ENCODE results near the gene SEMA3F.

Gene SEMA3F

DNA sequence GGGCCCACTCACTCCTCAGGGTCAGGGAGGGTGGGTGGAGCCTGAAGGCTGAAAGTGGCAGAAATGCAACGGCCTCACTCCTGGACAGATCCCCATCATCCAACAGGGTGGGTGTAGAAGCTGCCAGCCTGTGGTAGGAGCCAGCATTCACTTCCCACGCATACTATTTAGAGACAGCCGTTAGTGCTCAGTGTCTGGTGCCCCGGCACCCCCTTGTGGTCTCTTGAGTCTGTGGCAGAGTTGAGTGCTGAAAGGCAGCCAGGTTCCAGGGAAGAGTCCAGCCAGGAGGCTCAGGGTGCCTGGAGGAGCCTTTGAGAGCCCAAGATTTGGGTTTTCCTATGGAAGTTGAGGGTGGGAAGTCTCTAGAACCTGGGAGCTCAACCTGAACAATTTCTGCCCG, 34.1 kb downstream of the SEMA3F start:
- Histone ChIP-seq H3K27ac (ENCODE audit: low read length) (no peak overlapping the region), H3K36me3 (ENCODE audit: control insufficient read depth in 1 of 2, insufficient read depth in 2 of 2, low read length in 2 of 2) (no peaks in the 10 kb centered on the region), H3K9me3 (ENCODE audit: control insufficient read depth in 1 of 2, low read length in 2 of 2) (no peaks in the 10 kb centered on the region), H3K27me3 (ENCODE audit: low read depth, low read length) (peaks cover 16% of the 10 kb centered on the region), H3K4me3 (ENCODE audit: low read depth in 1 of 2, low read length in 2 of 2) (no peak overlapping the region), H3K4me1 (ENCODE audit: control insufficient read depth in 1 of 2, insufficient read depth in 2 of 2, low read length in 2 of 2) (peaks cover 0 to 13% of the 10 kb centered on the region in 2 donors)

DNA sequence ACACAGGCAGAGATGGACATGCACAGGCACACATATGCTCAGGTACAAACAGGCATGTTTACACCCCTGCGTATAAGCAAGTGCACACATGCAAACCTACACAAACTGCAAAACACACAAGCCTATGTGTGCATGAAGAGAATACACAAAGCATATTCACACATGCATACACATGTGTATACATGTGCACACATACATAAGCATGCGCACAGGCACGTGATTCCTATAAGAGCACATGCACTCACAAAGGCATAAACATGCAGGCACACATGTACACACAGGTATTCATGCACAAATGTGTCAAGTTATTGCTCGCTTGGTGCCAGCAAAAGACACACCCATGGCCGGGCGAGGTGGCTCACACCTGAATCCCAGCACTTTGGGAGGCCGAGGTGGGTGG, 34.9 kb downstream of the SEMA3F start:
- Histone ChIP-seq H3K36me3 (ENCODE audit: control insufficient read depth in 1 of 2, insufficient read depth in 2 of 2, low read length in 2 of 2) (no peaks in the 10 kb centered on the region), H3K9me3 (ENCODE audit: control insufficient read depth in 1 of 2, low read length in 2 of 2) (no peaks in the 10 kb centered on the region), H3K27me3 (ENCODE audit: low read depth, low read length) (peaks cover 18% of the 10 kb centered on the region), H3K4me1 (ENCODE audit: control insufficient read depth in 1 of 2, insufficient read depth in 2 of 2, low read length in 2 of 2) (peaks cover 0 to 19% of the 10 kb centered on the region in 2 donors), H3K4me3 (ENCODE audit: low read depth in 1 of 2, low read length in 2 of 2) (no peak overlapping the region), H3K27ac (ENCODE audit: low read length) (no peak overlapping the region)

DNA sequence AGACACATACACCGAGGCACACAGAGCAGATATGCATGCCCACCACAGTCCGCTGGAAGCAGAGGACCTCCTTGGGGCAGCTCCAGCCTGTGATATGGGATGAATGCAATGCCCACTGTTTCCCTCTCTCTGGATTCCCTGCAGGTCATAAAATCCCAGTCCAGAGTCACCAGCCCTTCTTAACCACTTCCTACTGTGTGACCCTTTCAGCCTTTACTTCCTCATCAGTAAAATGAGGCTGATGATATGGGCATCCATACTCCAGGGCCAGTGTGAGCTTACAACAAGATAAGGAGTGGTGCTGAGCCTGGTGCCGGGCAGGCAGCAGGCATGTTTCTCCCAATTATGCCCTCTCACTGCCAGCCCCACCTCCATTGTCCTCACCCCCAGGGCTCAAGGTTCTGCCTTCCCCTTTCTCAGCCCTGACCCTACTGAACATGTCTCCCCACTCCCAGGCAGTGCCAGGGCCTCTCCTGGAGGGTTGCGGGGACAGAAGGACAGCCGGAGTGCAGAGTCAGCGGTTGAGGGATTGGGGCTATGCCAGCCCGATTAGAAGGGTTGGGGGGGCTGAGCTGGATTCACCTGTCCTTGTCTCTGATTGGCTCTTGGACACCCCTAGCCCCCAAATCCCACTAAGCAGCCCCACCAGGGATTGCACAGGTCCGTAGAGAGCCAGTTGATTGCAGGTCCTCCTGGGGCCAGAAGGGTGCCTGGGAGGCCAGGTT, 36.0 kb downstream of the SEMA3F start, which contains the start of gene GNAT1:
Gene GNAT1 (plus strand): TSS at position 675 of the 725 bp plus-strand sequence. CDS start 116 bp downstream, outside the sequence.
- peaks cover 0 to 19% of the 10 kb centered on the region in 2 donors for H3K4me1 ChIP-seq (ENCODE audit: control insufficient read depth in 1 of 2, insufficient read depth in 2 of 2, low read length in 2 of 2)
- peaks cover 18% of the 10 kb centered on the region for H3K27me3 ChIP-seq (ENCODE audit: low read depth, low read length)

DNA sequence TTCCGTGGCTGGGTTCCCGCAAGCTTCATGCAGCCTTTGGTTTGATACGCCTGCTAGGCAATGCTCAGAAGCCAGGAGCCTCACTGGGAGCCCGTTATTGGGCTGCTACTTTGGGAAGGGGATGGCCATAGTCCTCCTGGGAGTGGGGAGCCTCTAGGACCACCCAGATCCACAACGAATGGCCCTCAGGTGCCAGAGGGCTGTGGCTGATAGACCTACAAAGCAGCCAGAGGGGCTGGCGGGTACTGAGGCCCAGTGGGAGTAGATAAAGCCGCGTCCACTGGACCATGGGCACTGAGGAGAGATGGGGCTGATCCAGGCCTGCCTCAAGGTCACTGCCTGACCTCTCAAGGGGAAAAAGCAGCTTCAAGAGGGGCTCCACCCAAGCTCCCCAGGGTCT, 37.0 kb downstream of the SEMA3F start:
- no peak overlapping the region for H3K27ac ChIP-seq (ENCODE audit: low read length)
- no peak overlapping the region for H3K4me3 ChIP-seq (ENCODE audit: low read depth in 1 of 2, low read length in 2 of 2)
- peaks cover 18% of the 10 kb centered on the region for H3K27me3 ChIP-seq (ENCODE audit: low read depth, low read length)
- peaks cover 0 to 19% of the 10 kb centered on the region in 2 donors for H3K4me1 ChIP-seq (ENCODE audit: control insufficient read depth in 1 of 2, insufficient read depth in 2 of 2, low read length in 2 of 2)
- no peaks in the 10 kb centered on the region for H3K9me3 ChIP-seq (ENCODE audit: control insufficient read depth in 1 of 2, low read length in 2 of 2)
- no peaks in the 10 kb centered on the region for H3K36me3 ChIP-seq (ENCODE audit: control insufficient read depth in 1 of 2, insufficient read depth in 2 of 2, low read length in 2 of 2)

More for the DNA sequence above, 36.0 kb downstream of the SEMA3F start, which contains the start of gene GNAT1:
- Histone ChIP-seq H3K27ac (ENCODE audit: low read length) (no peak within 1 kb of the TSS), H3K36me3 (ENCODE audit: control insufficient read depth in 1 of 2, insufficient read depth in 2 of 2, low read length in 2 of 2) (no peaks in the 10 kb centered on the region), H3K9me3 (ENCODE audit: control insufficient read depth in 1 of 2, low read length in 2 of 2) (no peaks in the 10 kb centered on the region), H3K4me3 (ENCODE audit: low read depth in 1 of 2, low read length in 2 of 2) (no peak within 1 kb of the TSS)

DNA sequence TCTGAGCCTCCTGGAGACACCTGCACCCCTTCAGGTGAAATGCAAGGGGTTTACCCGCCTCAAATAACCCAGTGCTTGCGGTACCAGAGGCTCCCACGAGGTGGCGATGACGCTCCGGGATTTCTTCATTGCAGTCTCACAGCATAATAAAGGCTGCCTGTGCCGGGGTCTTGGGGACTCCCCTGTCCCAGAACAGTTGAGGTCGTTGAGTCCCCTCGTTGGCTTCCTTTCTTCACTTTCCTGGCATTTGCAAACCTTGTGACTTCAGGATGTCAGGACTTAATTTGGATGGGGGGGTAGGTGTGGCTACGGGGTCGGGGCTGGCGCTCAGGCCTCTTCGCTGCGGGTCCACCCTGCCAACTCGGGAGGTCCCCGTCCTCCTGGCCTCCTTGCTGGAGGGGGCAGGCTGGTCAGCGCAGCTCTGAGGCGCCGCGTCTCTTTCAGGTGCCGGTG, 37.6 kb downstream of the SEMA3F start:
- no peaks in the 10 kb centered on the region for H3K36me3 ChIP-seq (ENCODE audit: control insufficient read depth in 1 of 2, insufficient read depth in 2 of 2, low read length in 2 of 2)
- H3K4me1 ChIP-seq (ENCODE audit: control insufficient read depth in 1 of 2, insufficient read depth in 2 of 2, low read length in 2 of 2), result peaks cover 0 to 19% of the 10 kb centered on the region in 2 donors
- H3K27ac ChIP-seq (ENCODE audit: low read length), result no peak overlapping the region
- H3K4me3 ChIP-seq (ENCODE audit: low read depth in 1 of 2, low read length in 2 of 2), result no peak overlapping the region
- H3K27me3 ChIP-seq (ENCODE audit: low read depth, low read length), result peaks cover 18% of the 10 kb centered on the region
- H3K9me3 ChIP-seq (ENCODE audit: control insufficient read depth in 1 of 2, low read length in 2 of 2), result no peaks in the 10 kb centered on the region

GRCh38 chr3:50193286-50193685, 38.2 kb downstream of the SEMA3F start:
- Histone ChIP-seq H3K27me3 (ENCODE audit: low read depth, low read length) (peaks cover 18% of the 10 kb centered on the region), H3K4me3 (ENCODE audit: low read depth in 1 of 2, low read length in 2 of 2) (no peak overlapping the region), H3K27ac (ENCODE audit: low read length) (no peak overlapping the region), H3K9me3 (ENCODE audit: control insufficient read depth in 1 of 2, low read length in 2 of 2) (no peaks in the 10 kb centered on the region), H3K36me3 (ENCODE audit: control insufficient read depth in 1 of 2, insufficient read depth in 2 of 2, low read length in 2 of 2) (no peaks in the 10 kb centered on the region), H3K4me1 (ENCODE audit: control insufficient read depth in 1 of 2, insufficient read depth in 2 of 2, low read length in 2 of 2) (peaks cover 0 to 19% of the 10 kb centered on the region in 2 donors)

- H3K27ac ChIP-seq (ENCODE audit: low read length), result no peak overlapping the region
- peaks cover 18% of the 10 kb centered on the region for H3K27me3 ChIP-seq (ENCODE audit: low read depth, low read length)
- H3K9me3 ChIP-seq (ENCODE audit: control insufficient read depth in 1 of 2, low read length in 2 of 2), result no peaks in the 10 kb centered on the region
Measured at GRCh38 chr3:50193746-50194127, 38.6 kb downstream of the SEMA3F start.

GRCh38 chr3:50194128-50194902, 39.2 kb downstream of the SEMA3F start:
- peaks cover 18% of the 10 kb centered on the region for H3K27me3 ChIP-seq (ENCODE audit: low read depth, low read length)
- no peaks in the 10 kb centered on the region for H3K36me3 ChIP-seq (ENCODE audit: control insufficient read depth in 1 of 2, insufficient read depth in 2 of 2, low read length in 2 of 2)
- no peaks in the 10 kb centered on the region for H3K9me3 ChIP-seq (ENCODE audit: control insufficient read depth in 1 of 2, low read length in 2 of 2)
- H3K4me1 ChIP-seq (ENCODE audit: control insufficient read depth in 1 of 2, insufficient read depth in 2 of 2, low read length in 2 of 2), result peaks cover 0 to 15% of the 10 kb centered on the region in 2 donors
- no peak overlapping the region for H3K27ac ChIP-seq (ENCODE audit: low read length)
- H3K4me3 ChIP-seq (ENCODE audit: low read depth in 1 of 2, low read length in 2 of 2), result peak overlapping the region in 1 of 2 donors; percentile 43

More at GRCh38 chr3:50193746-50194127, 38.6 kb downstream of the SEMA3F start:
- Histone ChIP-seq H3K36me3 (ENCODE audit: control insufficient read depth in 1 of 2, insufficient read depth in 2 of 2, low read length in 2 of 2) (no peaks in the 10 kb centered on the region), H3K4me3 (ENCODE audit: low read depth in 1 of 2, low read length in 2 of 2) (no peak overlapping the region), H3K4me1 (ENCODE audit: control insufficient read depth in 1 of 2, insufficient read depth in 2 of 2, low read length in 2 of 2) (peaks cover 0 to 19% of the 10 kb centered on the region in 2 donors)

DNA sequence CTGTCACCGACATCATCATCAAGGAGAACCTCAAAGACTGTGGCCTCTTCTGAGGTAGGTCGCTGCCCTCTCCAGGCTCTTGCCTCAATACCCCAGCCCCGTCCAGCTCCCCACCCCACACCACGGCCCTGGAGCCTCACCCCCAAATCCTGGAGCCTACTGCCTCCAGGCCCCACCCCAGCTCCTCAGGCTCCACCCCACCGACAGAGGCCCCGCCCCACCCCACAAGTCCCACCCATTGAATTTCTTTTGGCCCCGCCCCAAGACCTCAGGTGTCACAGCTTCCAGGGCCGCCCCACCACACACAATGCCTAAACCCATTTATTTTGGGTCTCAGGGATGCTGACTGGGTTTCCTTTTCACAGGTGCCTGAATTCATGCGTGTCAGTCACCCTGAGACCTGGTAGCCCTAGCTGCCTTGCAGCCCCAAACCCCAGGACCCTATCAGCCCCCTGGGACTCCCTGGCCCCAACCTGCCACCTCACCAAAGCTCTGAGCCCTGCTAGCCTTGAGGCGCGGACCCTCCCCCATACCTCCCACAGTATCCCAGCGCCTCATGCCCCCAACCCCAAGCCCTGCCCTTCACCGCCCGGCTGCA, 39.9 kb downstream of the SEMA3F start:
- Histone ChIP-seq H3K4me3 (ENCODE audit: low read depth in 1 of 2, low read length in 2 of 2) (peak overlapping the region in 1 of 2 donors; percentile 43), H3K36me3 (ENCODE audit: control insufficient read depth in 1 of 2, insufficient read depth in 2 of 2, low read length in 2 of 2) (no peaks in the 10 kb centered on the region), H3K4me1 (ENCODE audit: control insufficient read depth in 1 of 2, insufficient read depth in 2 of 2, low read length in 2 of 2) (peaks cover 0 to 15% of the 10 kb centered on the region in 2 donors), H3K27me3 (ENCODE audit: low read depth, low read length) (peaks cover 18% of the 10 kb centered on the region), H3K9me3 (ENCODE audit: control insufficient read depth in 1 of 2, low read length in 2 of 2) (no peaks in the 10 kb centered on the region), H3K27ac (ENCODE audit: low read length) (no peak overlapping the region)

GRCh38 chr3:50195501-50196252, 40.6 kb downstream of the SEMA3F start:
- Histone ChIP-seq H3K4me1 (ENCODE audit: control insufficient read depth in 1 of 2, insufficient read depth in 2 of 2, low read length in 2 of 2) (peaks cover 0 to 15% of the 10 kb centered on the region in 2 donors), H3K36me3 (ENCODE audit: control insufficient read depth in 1 of 2, insufficient read depth in 2 of 2, low read length in 2 of 2) (no peaks in the 10 kb centered on the region), H3K27me3 (ENCODE audit: low read depth, low read length) (peaks cover 18% of the 10 kb centered on the region), H3K27ac (ENCODE audit: low read length) (no peak overlapping the region), H3K9me3 (ENCODE audit: control insufficient read depth in 1 of 2, low read length in 2 of 2) (no peaks in the 10 kb centered on the region), H3K4me3 (ENCODE audit: low read depth in 1 of 2, low read length in 2 of 2) (no peak overlapping the region)

Measured in muscle layer of duodenum (tissue), 2 donors.